Measurements from ENCODE around the gene IARS2.
A peak's percentile ranks its signal among the peaks of the same experiment; 100 is the strongest.
"Not testable (repeated sequence)": the region's sequence is repeated elsewhere in the genome, so short reads cannot be mapped to it uniquely, and the experiment has no call there.

The IARS2 gene

GRCh38 chr1:220094016-220094911 lies at the start of gene IARS2:
TSS of gene IARS2 (plus strand) at chr1:220094132. CDS start at chr1:220094217, 85 bp downstream.
- FAIRE-seq (no peak), DNase-seq (ENCODE audit: low spot score) (peak; percentile 94)

- DNase-seq (ENCODE audit: low spot score): no peak
Observed at GRCh38 chr1:220044678-220045355, 49.1 kb upstream of the IARS2 start.

GRCh38 chr1:220045356-220046051 lies 48.4 kb upstream of the IARS2 start:
- DNase-seq (ENCODE audit: low spot score) (peak; percentile 9), FAIRE-seq (no peak)

More at GRCh38 chr1:220044678-220045355, 49.1 kb upstream of the IARS2 start:
- no peak for FAIRE-seq

GRCh38 chr1:220046052-220046930 lies 47.6 kb upstream of the IARS2 start, which contains the start of gene EPRS1:
TSS of gene EPRS1 (minus strand) at chr1:220046505. CDS start at chr1:220046388, 117 bp downstream.
- peak; percentile 98 for FAIRE-seq
- peak; percentile 97 for DNase-seq (ENCODE audit: low spot score)

- DNase-seq (ENCODE audit: low spot score) (no peak), FAIRE-seq (no peak)
Observed at GRCh38 chr1:220056374-220056773, 37.6 kb upstream of the IARS2 start.

- FAIRE-seq: no peak
- DNase-seq (ENCODE audit: low spot score): no peak
Observed at GRCh38 chr1:220060876-220061275, 33.1 kb upstream of the IARS2 start.

GRCh38 chr1:220062629-220063028 lies 31.3 kb upstream of the IARS2 start:
- DNase-seq (ENCODE audit: low spot score) (no peak), FAIRE-seq (no peak)

GRCh38 chr1:220067269-220068204 lies 26.4 kb upstream of the IARS2 start:
- no peak for DNase-seq (ENCODE audit: low spot score)
- no peak for FAIRE-seq

- FAIRE-seq: no peak
- no peak for DNase-seq (ENCODE audit: low spot score)
Observed at GRCh38 chr1:220076861-220077762, 16.8 kb upstream of the IARS2 start.

GRCh38 chr1:220077887-220078286 lies 16.0 kb upstream of the IARS2 start:
- FAIRE-seq (no peak), DNase-seq (ENCODE audit: low spot score) (no peak)

GRCh38 chr1:220084460-220084859 lies 9.5 kb upstream of the IARS2 start:
- FAIRE-seq: no peak
- no peak for DNase-seq (ENCODE audit: low spot score)

GRCh38 chr1:220086261-220086686 lies 7.7 kb upstream of the IARS2 start:
- DNase-seq (ENCODE audit: low spot score); FAIRE-seq: not testable (repeated sequence)

GRCh38 chr1:220089650-220090556 lies 4.0 kb upstream of the IARS2 start, which contains the start of gene BPNT1:
TSS of gene BPNT1 (minus strand) at chr1:220089788. CDS start at chr1:220079846, 9,942 bp downstream.
- FAIRE-seq: no peak
- DNase-seq (ENCODE audit: low spot score): peak; percentile 91

- no peak for FAIRE-seq
- DNase-seq (ENCODE audit: low spot score): no peak
Observed at GRCh38 chr1:220092694-220093093, 1.2 kb upstream of the IARS2 start.

GRCh38 chr1:220093361-220094015 lies 444 bp upstream of the IARS2 start:
- DNase-seq (ENCODE audit: low spot score) (peak; percentile 7), FAIRE-seq (no peak)

GRCh38 chr1:220099826-220100225 lies 5.9 kb downstream of the IARS2 start:
- DNase-seq (ENCODE audit: low spot score) (no peak), FAIRE-seq (no peak)

GRCh38 chr1:220110473-220110872 lies 16.5 kb downstream of the IARS2 start:
- DNase-seq (ENCODE audit: low spot score); FAIRE-seq: not testable (repeated sequence)
